ENCODE results near the gene ZMYM5. TPM values are rescaled to one million over a fixed set of nuclear protein-coding genes. Genes with fewer than 3 reads are reported as not detected.
A peak's percentile ranks its signal among the peaks of the same experiment; 100 is the strongest.
"Not testable (repeated sequence)": the region's sequence is repeated elsewhere in the genome, so short reads cannot be mapped to it uniquely, and the experiment has no call there.

ZMYM5 gene
- 7.5 TPM for total RNA-seq
- long read RNA-seq, partial matches to known transcripts, result 0 of 7 reads
- long read RNA-seq, other reads (novel, unspliced or antisense), result 4 of 7 reads

DNA sequence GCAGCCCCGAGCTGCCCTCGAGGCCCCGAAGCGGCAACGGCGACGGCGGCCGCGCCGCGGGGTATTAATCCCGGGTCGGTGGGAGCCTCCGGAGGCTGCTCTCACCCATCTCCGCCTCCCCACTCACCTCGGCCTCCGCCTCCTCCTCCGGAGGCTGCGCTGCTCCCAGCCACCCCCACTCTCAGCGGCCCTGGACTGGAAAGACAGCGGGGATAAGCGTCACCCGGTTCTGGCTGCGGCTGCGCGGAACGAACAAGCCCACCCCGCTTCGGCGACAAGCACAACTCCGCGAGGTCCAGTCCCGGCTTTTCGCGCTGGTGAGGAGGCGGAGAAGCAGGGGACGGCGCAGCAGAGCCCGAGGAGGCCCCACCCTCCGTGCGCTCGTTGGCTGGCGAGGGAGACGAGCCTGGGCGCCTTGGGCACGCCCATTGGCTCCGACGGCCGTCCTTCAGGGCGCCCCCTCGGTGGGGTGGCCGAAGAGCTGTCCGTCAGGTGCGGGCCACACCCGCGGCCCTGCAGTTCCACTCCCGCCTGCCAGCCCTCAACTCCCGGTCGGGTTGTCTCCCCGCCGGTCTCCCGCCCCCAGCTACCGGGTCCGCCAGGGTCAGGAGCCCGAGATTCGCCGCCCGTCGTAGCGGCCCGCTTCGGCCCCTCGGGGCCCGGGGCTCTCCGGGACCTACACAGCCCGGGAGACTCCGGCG is at the start of gene ZMYM5:
ZMYM5 (minus strand) TSS at position 327 of the 701 bp plus-strand sequence. CDS start 11,469 bp downstream, outside the sequence.
- ATAC-seq, result peak; percentile 98
- peak; percentile 99 for DNase-seq (ENCODE audit: missing footprints)
- intact Hi-C loops (cut with DNase I), result loop anchor here (1.0 to 2.0 kb wide), 3 partner anchors 81 to 230 kb away; partner anchors contain the start of genes MPHOSPH8, PSPC1 and ZMYM2

DNA sequence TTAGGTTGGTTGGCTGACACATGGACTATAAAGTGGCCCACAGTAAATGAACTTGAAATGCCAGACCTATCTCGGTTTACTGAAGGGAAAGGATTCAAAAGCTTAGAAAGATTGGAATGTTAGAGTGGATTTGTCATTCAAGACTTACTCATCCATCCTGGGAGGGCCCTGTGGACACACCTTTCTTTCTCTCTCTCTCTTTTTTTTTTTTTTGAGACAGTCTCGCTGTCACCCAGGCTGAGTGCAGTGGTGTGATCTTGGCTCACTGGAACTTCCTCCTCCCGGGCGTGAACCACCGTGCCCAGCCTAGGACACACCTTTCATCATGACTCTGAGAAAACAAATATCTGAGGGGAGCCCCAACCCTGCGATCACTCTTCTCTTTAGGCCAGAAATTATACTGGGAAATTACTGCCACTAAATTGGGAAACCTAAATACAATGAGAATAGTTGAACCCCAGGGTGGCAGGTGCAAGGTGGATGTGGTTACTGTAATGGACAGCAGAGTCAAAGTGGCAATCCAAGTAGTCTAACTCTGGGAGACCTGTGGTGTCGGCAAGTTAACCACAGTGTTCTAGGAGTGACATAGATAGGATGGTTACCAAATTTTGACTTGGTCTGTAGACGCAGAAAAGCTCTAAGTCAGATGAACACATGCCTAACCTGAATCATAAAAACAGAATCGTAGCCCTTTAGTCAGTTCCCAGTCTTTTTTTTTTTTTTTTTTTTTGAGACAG is 47.1 kb upstream of the ZMYM5 start:
- ATAC-seq (no peak), DNase-seq (ENCODE audit: missing footprints) (no peak)
- intact Hi-C loops (cut with DNase I), result no loop called here

DNA sequence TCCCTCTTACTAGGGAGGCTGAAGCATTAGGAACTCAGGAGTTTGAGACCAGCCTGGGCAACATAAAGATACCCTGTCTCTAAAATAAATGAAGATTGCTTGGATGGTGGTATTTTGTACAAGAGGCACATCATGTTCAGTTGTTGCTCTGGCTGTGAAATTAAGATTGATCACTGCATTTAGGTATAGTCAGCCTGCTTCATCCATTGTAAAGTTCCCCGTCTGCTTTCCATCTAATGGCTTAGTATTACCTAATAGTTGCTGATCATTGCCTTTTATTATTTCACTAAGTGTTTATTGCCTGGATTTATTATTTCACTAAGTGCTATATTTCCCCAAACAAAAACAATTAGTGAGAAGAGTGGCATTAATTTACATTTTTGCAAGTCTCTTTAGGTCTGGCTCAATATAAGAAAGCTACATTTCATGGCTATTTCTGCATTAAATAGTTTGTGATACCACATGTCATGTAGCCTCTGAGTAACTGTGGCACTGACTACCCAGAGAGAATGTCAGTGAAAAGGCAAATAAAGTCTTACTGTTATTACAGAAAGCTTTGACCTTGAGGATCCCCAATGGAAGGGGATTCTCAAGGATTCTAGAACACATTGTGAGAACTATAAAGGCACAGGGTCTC is 45.0 kb upstream of the ZMYM5 start:
- intact Hi-C loops (cut with DNase I), result no loop called here

DNA sequence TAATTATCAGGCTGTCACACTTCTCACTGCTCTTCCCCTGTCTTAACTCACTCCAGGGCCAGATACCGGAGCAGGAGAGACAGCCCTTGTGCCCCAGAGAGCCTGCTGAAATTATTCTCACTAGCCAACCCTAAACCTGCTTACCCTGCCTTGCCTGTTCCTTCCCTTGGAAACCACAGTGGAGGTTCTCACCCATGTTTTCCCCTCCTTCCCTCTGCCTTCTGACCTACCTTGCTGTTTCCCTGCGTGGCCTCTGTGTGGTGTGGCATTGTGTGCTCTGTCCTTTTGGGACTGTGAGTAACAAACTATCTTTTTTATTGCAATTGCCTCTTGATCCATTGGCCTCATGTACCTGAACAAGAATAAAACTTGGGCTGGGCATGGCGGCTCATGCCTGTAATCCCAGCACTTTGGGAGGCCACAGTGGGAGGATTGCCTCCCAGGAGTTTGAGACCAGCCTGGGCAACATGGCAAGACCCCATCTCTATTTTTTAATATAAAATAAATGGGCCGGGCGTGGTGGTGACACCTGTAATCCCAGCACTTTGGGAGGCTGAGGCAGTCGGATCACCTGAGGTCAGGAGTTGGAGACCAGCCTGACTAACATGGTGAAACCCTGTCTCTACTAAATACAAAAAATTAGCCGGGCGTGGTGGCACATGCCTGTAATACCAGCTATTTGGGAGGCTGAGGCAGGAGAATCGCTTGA is 42.2 kb upstream of the ZMYM5 start:
- intact Hi-C loops (cut with DNase I); DNase-seq (ENCODE audit: missing footprints); ATAC-seq: not testable (repeated sequence)

More for the DNA sequence above, 45.0 kb upstream of the ZMYM5 start:
- DNase-seq (ENCODE audit: missing footprints), result no peak
- ATAC-seq, result no peak

DNA sequence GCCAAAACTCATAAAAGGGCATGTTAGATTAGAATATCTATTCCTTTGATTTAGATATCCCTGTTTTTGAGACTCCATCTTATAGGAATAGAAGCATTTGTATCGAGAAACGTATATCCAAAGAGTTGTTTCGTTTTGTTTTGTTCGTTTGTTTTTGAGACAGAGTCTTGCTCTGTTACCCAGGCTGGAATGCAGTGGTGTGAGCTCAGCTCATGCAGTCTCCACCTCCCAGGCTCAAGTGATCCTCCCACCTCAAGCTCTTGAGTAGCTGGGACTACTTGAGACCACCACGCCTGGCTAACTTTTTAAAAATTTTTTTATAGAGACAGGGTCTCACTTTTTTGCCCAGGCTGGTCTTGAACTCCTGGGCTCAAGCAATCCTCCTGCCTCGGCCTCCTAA is 26.6 kb upstream of the ZMYM5 start:
- intact Hi-C loops (cut with DNase I), result no loop called here
- DNase-seq (ENCODE audit: missing footprints), result no peak
- ATAC-seq, result no peak

DNA sequence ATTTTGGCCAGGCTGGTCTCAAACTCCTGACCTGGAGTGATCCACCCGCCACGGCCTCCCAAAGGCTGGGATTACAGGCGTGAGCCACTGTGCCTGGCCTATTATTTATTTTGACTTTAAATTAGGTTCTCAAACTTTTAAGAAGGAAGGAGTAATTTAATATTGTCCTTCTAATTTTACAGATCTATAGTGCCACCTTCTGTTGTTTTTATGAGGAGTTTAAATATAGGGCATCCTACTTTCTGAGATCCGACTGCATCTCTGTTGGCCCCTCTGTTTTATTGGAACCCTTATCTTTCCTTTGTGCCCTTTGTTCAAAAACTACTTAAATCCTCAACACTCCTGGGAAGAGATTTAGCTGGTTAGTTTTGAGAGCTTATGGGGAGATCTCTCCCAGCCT is 25.4 kb upstream of the ZMYM5 start:
- intact Hi-C loops (cut with DNase I), result no loop called here
- ATAC-seq, result no peak
- DNase-seq (ENCODE audit: missing footprints), result no peak

DNA sequence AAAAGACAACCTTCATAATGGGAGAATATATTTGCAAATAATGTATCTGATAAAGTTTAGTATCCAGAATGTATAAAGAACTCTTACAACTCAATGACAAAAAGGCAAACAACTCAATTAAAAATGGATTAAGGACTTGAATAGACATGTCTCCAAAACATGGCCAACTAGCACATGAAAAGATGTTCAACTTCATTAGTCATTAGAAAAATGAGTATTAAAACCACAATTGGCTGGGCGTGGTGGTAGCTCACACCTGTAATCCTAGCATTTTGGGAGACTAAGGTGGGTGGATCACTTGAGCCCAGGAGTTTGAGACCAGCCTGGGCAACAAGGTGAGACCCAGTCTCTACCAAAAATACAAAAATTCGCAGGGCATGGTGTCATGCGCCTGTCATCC is 18.8 kb upstream of the ZMYM5 start:
- DNase-seq (ENCODE audit: missing footprints) (no peak), ATAC-seq (no peak)
- intact Hi-C loops (cut with DNase I), result no loop called here

DNA sequence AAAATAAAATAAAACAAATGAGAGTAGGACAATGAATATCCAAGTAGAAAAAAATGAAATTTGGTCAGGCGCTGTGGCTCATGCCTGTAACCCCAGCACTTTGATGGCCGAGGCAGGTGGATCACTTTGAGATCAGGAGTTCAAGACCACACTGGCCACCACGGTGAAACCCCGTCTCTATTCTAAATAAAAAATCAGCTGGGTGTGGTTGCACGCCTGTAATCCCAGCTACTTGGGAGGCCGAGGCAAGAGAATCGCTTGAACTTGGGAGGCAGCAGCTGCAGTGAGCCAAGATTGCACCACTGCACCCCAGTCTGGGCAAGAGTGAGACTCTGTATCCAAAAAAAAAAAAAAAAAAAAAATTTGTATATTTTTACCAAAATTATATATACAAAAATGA is 18.2 kb upstream of the ZMYM5 start:
- intact Hi-C loops (cut with DNase I), result no loop called here
- DNase-seq (ENCODE audit: missing footprints) (no peak), ATAC-seq (no peak)

DNA sequence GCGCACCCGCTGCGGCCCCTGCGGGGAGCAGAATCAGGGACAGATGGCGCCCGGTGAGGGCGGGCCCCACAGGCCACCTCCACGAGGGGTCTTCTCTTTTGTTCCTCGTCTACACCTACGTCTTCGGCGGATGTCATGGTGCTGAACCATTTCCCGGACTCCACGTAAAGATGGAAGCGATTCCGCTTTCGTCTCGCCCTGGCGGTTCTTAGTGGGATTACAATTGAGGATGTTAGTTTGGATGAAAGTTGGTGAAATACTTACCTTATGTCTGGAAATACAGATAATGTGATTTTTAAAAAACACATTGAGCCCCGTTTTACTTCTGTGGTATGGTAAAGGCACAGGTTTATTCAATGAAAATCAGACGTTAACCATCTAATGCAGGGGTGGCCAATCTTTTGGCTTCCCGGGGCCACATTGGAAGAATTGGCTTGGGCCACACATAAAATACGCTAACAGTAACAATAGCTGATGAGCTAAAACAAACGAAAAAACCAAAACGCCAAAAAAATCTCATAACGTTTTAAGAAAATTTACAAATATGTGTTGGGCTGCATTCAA is 1.4 kb upstream of the ZMYM5 start:
- ATAC-seq, result no peak

DNA sequence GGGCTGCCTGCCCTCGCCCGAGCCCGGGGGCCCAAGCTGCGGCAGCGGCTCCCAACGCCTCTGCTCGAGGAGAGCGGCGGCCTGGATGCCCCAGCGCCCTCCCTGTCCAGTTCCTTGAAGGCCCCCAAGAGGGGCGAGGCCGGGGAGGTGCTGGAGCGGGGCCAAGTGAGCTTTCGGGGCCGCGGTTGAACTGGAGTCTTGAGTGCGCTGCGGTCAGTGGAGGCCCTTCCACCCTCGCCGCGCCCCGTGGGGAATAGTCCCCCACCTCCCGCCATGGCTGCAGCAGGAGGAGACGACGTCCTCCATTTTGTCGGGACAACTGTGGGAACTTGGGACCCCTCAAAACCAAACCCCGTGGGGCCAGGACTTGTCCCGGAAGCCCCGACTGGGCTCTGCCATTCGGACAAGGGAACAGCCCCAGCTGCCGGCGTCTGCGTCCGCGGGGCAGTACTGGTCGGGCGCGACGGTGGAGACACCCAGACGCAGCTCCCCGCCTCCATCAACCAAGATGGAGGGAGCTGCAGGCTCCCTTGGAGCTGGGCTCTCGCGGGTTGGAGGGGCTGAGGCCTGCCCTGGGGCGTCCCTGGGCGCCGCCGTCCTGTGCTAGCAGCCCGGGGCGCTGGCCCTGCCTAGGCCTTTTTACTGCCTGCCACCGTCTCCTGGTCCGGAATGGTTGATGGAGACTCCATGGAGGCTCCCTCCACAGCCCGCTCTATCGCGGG is 736 bp upstream of the ZMYM5 start:
- intact Hi-C loops (cut with DNase I), result loop anchor here (1.0 kb wide), 1 partner anchor 231 kb away; the partner anchor contains the start of gene MPHOSPH8
- ATAC-seq, result peak; percentile 30
- peak; percentile 85 for DNase-seq (ENCODE audit: missing footprints)

More for the DNA sequence above, 1.4 kb upstream of the ZMYM5 start:
- intact Hi-C loops (cut with DNase I), result loop anchor here (1.0 kb wide), 1 partner anchor 232 kb away; the partner anchor contains the start of gene MPHOSPH8
- peak; percentile 83 for DNase-seq (ENCODE audit: missing footprints)

DNA sequence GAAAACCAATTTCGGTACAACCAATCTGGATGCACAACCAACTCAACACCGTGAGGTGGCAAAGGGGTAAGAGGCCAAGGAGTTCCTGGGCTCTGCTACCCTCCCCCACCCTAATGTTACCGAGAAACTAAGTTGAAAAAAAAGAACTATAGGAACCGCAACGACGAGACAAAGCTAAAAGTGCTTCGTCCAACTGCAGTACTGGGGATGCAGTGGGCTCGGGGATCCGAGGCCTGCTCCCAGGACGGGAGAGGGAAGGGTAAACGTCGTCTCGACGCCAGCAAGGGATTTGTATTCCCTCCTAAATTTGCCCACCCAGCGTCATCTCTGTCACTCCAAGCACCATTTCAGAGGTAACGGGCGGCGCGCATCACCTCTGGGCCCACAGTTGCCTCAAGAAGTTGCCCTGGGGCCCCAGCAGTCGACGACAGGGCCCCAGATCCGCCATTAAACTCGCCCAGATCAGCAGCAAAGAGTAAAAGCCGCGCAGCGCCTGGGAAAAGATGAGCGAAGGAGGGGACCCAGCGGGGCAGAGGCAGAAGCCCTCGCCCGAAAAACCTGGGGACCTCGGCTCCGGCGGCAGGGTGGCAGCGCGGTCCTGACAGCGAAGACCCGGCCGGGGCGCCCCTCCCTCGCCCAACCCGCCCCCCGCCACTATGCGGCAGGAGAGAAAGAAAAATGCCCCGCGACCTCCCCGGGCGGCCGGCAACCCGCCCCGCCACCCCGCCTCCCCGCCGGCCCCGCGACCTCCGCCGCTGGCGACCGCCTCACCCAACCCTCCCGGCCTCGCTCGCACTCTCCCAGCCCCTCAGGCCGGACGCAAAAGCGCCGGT is 752 bp downstream of the ZMYM5 start:
- ATAC-seq (peak; percentile 2), DNase-seq (ENCODE audit: missing footprints) (peak; percentile 77)
- intact Hi-C loops (cut with DNase I), result loop anchor here (1.0 to 2.0 kb wide), 2 partner anchors 80 to 96 kb away; partner anchors contain the start of genes PSPC1 and ZMYM2

DNA sequence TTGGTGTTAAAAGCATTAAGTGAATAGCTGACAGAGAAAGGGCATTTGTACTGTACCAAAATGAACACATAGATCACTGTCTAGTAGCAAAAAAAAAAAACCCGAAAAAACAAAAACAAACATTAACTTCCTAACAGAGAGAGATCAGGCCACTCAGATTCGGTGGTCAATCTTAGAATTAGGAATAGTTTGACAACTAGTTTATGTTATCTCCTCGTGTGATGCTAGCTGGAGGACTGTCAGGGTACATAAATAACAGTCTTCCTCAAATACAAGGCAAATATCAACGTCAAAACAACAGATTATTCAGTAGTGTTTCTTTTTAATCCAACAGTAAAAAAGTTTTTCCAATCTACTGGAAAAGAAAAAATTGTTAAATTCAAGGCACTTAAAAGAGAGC is 1.7 kb downstream of the ZMYM5 start:
- DNase-seq (ENCODE audit: missing footprints) (no peak), ATAC-seq (no peak)
- intact Hi-C loops (cut with DNase I), result loop anchor here (2.0 kb wide), 1 partner anchor 79 kb away; the partner anchor contains the start of gene PSPC1

DNA sequence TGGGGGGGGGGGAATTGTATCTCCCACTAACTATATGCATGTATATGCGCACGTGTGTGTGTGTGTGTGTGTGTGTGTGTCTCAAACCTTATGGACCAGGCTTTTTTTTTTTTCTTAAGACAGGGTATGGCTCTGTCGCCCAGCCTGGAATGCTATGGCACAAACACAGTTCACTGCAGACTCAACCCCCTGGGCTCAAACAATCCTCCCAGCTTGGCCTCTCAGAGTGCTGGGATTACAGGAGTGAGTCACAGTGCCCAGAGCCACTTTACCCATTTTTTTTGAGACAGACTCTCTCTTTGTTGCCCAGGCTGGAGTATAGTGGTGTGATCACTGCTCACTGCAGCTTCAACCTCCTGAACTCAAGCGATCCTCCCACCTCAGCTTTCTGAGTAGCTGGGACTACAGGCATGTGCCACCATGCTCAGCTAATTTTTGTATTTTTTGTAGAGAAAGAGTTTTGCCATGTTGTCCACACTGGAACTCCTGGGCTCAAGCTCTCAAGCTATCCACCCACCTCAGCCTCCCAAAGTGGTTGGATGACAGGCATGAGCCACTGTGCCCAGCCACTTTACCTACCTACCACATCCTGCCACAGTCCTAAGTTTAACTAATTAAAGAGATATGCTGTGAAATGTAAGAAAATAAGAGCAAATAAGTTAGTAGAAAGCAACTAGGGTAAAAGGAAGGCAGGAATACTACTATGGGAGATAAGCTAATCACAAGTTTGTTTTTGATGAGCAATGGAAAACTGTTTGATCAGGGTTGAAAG is 2.4 kb downstream of the ZMYM5 start:
- intact Hi-C loops (cut with DNase I), result no loop called here
- DNase-seq (ENCODE audit: missing footprints) (no peak), ATAC-seq (no peak)

DNA sequence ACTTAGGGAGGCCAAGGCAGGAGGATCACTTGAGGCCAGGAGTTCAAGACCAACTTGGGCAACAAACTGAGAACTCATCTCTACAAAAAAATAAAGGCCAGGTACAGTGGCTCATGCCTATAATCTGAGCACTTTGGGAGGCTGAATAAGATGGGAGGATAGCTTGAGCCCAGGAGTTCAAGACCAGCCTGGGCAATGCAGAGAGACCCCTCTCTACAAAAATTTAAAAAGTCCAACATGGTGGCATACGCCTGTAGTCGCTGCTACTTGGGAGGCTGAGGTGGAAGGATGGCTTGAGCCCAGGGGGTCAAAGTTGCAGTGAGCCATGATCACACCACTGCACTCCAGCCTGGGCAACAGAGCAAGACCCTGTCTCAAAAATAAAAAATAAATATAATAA is 5.8 kb downstream of the ZMYM5 start:
- ATAC-seq; intact Hi-C loops (cut with DNase I); DNase-seq (ENCODE audit: missing footprints): not testable (repeated sequence)

DNA sequence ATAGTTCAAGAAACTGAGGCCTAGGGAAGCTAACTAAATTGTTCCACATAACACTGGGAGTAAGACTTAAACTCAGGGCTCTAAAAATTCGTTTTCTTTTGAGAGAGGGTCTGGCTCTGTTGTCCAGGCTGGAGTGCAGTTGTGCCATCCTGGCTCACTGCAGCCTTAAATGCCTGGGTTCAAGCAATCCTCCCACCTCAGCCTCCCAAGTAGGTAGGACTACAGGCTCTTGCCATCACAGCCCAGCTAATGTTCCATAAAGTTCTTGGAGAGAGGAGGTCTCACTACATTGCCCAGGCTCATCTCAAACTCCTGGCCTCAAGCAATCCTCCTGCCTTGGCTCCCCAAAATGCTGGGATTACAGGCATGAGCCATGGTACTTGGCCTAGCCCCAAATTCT is 10.7 kb downstream of the ZMYM5 start:
- DNase-seq (ENCODE audit: missing footprints) (no peak), ATAC-seq (no peak)
- intact Hi-C loops (cut with DNase I), result no loop called here

DNA sequence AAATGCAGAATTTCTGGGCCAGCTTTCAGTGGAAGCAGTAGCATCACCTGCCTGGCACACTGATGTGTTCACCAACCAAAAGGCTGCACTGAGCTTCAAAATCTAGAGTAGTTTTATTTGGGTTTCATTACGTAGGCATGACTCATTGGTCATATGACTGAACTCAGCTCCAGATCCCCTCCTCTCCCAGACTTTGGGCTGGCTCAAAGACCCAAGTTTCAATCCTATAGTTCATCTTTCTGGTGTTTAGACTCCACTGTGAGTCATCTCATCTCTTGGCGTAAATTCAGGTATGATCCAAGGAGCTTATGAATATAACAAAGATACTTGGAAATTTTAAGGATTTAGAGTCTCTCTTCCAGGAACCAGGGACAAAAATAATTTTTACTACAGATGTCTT is 17.7 kb downstream of the ZMYM5 start:
- intact Hi-C loops (cut with DNase I), result no loop called here
- DNase-seq (ENCODE audit: missing footprints), result no peak
- ATAC-seq, result no peak

Measured in Right ventricle myocardium inferior (tissue), 1 donor.